Mesothelial cell of epicardium (in vitro differentiated cells): ENCODE measurements around the gene ACAT2. TPM values are rescaled to one million over a fixed set of nuclear protein-coding genes. Genes with fewer than 3 reads are reported as not detected.
"Not testable (repeated sequence)": the region's sequence is repeated elsewhere in the genome, so short reads cannot be mapped to it uniquely, and the experiment has no call there.

Experiments
- DNase-seq, 2 experiments: peaks; one replicate each; pipeline ENCODE4 v3.0.0; 2021; ENCODE audit warnings: low spot score in 2 of 2; ENCODE audit not compliant: unreplicated experiment in 2 of 2
- H3K27ac Mint-ChIP-seq: 2 replicates; pipeline ENCODE4 v1.8.0; 2021; ENCODE audit warnings: mixed read lengths
- H3K27me3 Mint-ChIP-seq: 2 replicates; pipeline ENCODE4 v1.8.0; 2021; ENCODE audit warnings: low read depth, mixed read lengths
- H3K36me3 Mint-ChIP-seq: 2 replicates; pipeline ENCODE4 v1.8.0; 2021; ENCODE audit warnings: mixed read lengths
- H3K4me1 Mint-ChIP-seq: 2 replicates; pipeline ENCODE4 v1.8.0; 2021; ENCODE audit warnings: mixed read lengths
- H3K4me3 Mint-ChIP-seq: 2 replicates; pipeline ENCODE4 v1.8.0; 2021; ENCODE audit warnings: mild to moderate bottlenecking, moderate library complexity, mixed read lengths
- H3K9me3 Mint-ChIP-seq: 2 replicates; pipeline ENCODE4 v1.8.0; 2021; ENCODE audit warnings: mixed read lengths
- CTCF ChIP-seq: fragments of 200-600 bp; sonication (generic); IDR thresholded peaks from one replicate; pipeline ENCODE4 v1.5.0; 2021; ENCODE audit warnings: antibody characterized with exemption; ENCODE audit not compliant: unreplicated experiment
- total RNA-seq: library from RNA; stranded (reverse); gene quantifications from 3 replicates; pipeline ENCODE4 v1.2.1, GENCODE V29; 2021

Gene ACAT2
- total RNA-seq, 1 donor from 2014 or later: 35.8 TPM

- H3K9me3 Mint-ChIP-seq: no peaks in the 10 kb centered on the region
- H3K27ac Mint-ChIP-seq: no peak overlapping the region
- no peak for TF ChIP-seq CTCF
- no peak for DNase-seq
- H3K4me3 Mint-ChIP-seq: no peak overlapping the region
- peaks cover 9% of the 10 kb centered on the region for H3K27me3 Mint-ChIP-seq
- no peaks in the 10 kb centered on the region for H3K36me3 Mint-ChIP-seq
- no peaks in the 10 kb centered on the region for H3K4me1 Mint-ChIP-seq
These were observed 59.3 kb downstream of the ACAT2 start for GRCh38 chr6:159821122-159821521.

GRCh38 chr6:159821726-159822125 lies 59.9 kb downstream of the ACAT2 start:
- DNase-seq: no peak
- Mint-ChIP-seq H3K4me1 (no peaks in the 10 kb centered on the region), H3K4me3 (no peak overlapping the region), H3K27me3 (peaks cover 9% of the 10 kb centered on the region), H3K27ac (no peak overlapping the region), H3K36me3 (no peaks in the 10 kb centered on the region), H3K9me3 (no peaks in the 10 kb centered on the region)
- no peak for TF ChIP-seq CTCF

GRCh38 chr6:159823953-159824352 lies 62.1 kb downstream of the ACAT2 start:
- Mint-ChIP-seq H3K27me3 (peaks cover 9% of the 10 kb centered on the region), H3K4me3 (no peak overlapping the region), H3K27ac (no peak overlapping the region), H3K9me3 (no peaks in the 10 kb centered on the region), H3K4me1 (peaks cover 6% of the 10 kb centered on the region), H3K36me3 (no peaks in the 10 kb centered on the region)
- DNase-seq: no peak
- TF ChIP-seq CTCF: no peak

- H3K36me3 Mint-ChIP-seq, H3K4me3 Mint-ChIP-seq, H3K27ac Mint-ChIP-seq, H3K4me1 Mint-ChIP-seq, H3K27me3 Mint-ChIP-seq, DNase-seq, H3K9me3 Mint-ChIP-seq: not testable (repeated sequence)
These were observed 62.8 kb downstream of the ACAT2 start for GRCh38 chr6:159824690-159825089.

GRCh38 chr6:159826004-159826403 lies 64.2 kb downstream of the ACAT2 start:
- Mint-ChIP-seq H3K27ac (no peak overlapping the region), H3K27me3 (no peaks in the 10 kb centered on the region), H3K4me1 (peaks cover 11% of the 10 kb centered on the region), H3K4me3 (no peak overlapping the region), H3K9me3 (no peaks in the 10 kb centered on the region), H3K36me3 (no peaks in the 10 kb centered on the region)
- TF ChIP-seq CTCF: no peak
- no peak for DNase-seq

GRCh38 chr6:159826968-159827647 lies 65.3 kb downstream of the ACAT2 start:
- TF ChIP-seq CTCF: no peak
- H3K9me3 Mint-ChIP-seq: no peaks in the 10 kb centered on the region
- no peaks in the 10 kb centered on the region for H3K27me3 Mint-ChIP-seq
- H3K36me3 Mint-ChIP-seq: no peaks in the 10 kb centered on the region
- H3K27ac Mint-ChIP-seq: no peak overlapping the region
- H3K4me1 Mint-ChIP-seq: peaks cover 11% of the 10 kb centered on the region
- no peak overlapping the region for H3K4me3 Mint-ChIP-seq
- DNase-seq: no peak
